ENCODE results near the gene PYCR2. TPM values are rescaled to one million over a fixed set of nuclear protein-coding genes. Genes with fewer than 3 reads are reported as not detected.

Gene PYCR2
- total RNA-seq, 2 experiments from 2014 or later: 136 to 181 TPM

DNA sequence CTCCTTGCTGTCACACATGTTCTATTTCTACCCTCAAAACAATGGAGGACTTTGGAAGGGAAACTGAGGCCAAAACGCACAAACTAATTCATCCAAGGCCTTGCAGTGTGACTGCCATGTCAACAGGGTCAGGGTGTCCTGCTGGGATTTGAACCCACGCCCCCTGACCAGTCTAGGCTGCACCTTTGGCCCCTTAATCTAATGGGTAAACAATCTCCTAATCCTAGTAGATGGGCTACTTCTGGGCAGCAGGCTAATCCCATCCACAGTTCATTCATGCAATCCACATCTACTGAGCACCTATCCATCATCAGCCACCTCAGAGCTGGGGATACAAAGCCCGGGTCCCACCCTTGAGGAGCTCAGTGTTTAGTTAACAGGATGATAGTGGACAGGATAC lies 34.0 kb upstream of the PYCR2 start:
- Histone ChIP-seq H2AFZ (ENCODE audit: low read length) (no peak overlapping the region), H3K9me3 (ENCODE audit: low read length) (no peaks in the 10 kb centered on the region), H3K27ac (ENCODE audit: low read depth, low read length, poor library complexity, severe bottlenecking) (no peak overlapping the region), H3K9me2 (ENCODE audit: insufficient read depth, low read length) (no peaks in the 10 kb centered on the region), H3K36me3 (ENCODE audit: insufficient read depth, low read length) (no peaks in the 10 kb centered on the region), H3K4me3 (ENCODE audit: low read depth, low read length, poor library complexity, severe bottlenecking) (no peak overlapping the region), H4K20me1 (ENCODE audit: insufficient read depth, low read length) (no peaks in the 10 kb centered on the region), H3K4me1 (ENCODE audit: insufficient read depth, low read length, poor library complexity, severe bottlenecking) (peaks cover 11% of the 10 kb centered on the region), H3K4me2 (ENCODE audit: low read length) (no peak overlapping the region), H3K79me2 (ENCODE audit: insufficient read depth, low read depth, low read length) (no peaks in the 10 kb centered on the region)
- no peak for DNase-seq (ENCODE audit: low spot score)
- ChIA-PET CTCF (ENCODE audit: unreplicated experiment) (interaction anchor here (0.6 kb wide), 1 partner anchor 489 kb away, joined by 3 read pairs; no protein-coding TSS in a partner anchor), POLR2A (no interaction called here)
- no TSS peak for BruUV-seq (replicated peaks)
- intact Hi-C loops (cut with micrococcal nuclease; ENCODE audit: unreplicated experiment): no loop called here
- no peak for TF ChIP-seq EZH2phosphoT487 (IDR thresholded peaks at IDR 0.05; ENCODE audit: borderline replicate concordance, low read depth, low read length)
- TF ChIP-seq, protein P1, sequence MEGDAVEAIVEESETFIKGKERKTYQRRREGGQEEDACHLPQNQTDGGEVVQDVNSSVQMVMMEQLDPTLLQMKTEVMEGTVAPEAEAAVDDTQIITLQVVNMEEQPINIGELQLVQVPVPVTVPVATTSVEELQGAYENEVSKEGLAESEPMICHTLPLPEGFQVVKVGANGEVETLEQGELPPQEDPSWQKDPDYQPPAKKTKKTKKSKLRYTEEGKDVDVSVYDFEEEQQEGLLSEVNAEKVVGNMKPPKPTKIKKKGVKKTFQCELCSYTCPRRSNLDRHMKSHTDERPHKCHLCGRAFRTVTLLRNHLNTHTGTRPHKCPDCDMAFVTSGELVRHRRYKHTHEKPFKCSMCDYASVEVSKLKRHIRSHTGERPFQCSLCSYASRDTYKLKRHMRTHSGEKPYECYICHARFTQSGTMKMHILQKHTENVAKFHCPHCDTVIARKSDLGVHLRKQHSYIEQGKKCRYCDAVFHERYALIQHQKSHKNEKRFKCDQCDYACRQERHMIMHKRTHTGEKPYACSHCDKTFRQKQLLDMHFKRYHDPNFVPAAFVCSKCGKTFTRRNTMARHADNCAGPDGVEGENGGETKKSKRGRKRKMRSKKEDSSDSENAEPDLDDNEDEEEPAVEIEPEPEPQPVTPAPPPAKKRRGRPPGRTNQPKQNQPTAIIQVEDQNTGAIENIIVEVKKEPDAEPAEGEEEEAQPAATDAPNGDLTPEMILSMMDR (conservative IDR thresholded peaks at IDR 0.05; ENCODE audit: low read length): no peak

DNA sequence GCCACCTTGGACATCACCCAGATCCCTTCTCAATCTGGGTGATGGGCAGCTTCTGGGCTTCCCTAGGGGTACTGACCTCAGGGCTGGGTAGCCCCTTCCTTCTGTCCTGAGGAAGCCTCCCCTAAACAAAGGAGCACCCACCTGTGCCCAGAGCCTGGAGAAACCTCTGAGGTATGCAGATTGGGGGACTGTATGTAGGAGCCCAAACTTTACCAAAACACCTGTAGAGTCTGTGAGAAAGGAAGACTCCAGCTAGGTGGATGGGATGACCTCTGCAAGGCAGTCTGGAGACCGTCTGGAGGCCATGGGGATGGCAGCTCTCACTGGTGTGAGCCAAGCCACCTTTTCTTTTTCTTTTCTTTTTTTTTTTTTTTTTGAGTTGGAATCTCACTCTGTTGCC lies 30.7 kb upstream of the PYCR2 start:
- H3K4me1 ChIP-seq (ENCODE audit: insufficient read depth, low read length, poor library complexity, severe bottlenecking): peaks cover 23% of the 10 kb centered on the region
- ChIA-PET CTCF (ENCODE audit: unreplicated experiment) (interaction anchor here (0.6 kb wide), 1 partner anchor 75 kb away, joined by 3 read pairs; no protein-coding TSS in a partner anchor), POLR2A (interaction anchor here (0.6 to 2.3 kb wide), 5 partner anchors 10 to 475 kb away, joined by 3 to 13 read pairs (median 3); partner anchors contain the start of gene TMEM63A)
- H4K20me1 ChIP-seq (ENCODE audit: insufficient read depth, low read length): no peaks in the 10 kb centered on the region
- intact Hi-C loops (cut with micrococcal nuclease; ENCODE audit: unreplicated experiment): no loop called here
- no peak for DNase-seq (ENCODE audit: low spot score)
- no peak overlapping the region for H3K4me3 ChIP-seq (ENCODE audit: low read depth, low read length, poor library complexity, severe bottlenecking)
- no peaks in the 10 kb centered on the region for H3K36me3 ChIP-seq (ENCODE audit: insufficient read depth, low read length)
- TF ChIP-seq, protein P1 (conservative IDR thresholded peaks at IDR 0.05; ENCODE audit: low read length): no peak
- no peak for TF ChIP-seq EZH2phosphoT487 (IDR thresholded peaks at IDR 0.05; ENCODE audit: borderline replicate concordance, low read depth, low read length)
- no peak overlapping the region for H2AFZ ChIP-seq (ENCODE audit: low read length)
- H3K9me2 ChIP-seq (ENCODE audit: insufficient read depth, low read length): no peaks in the 10 kb centered on the region
- H3K9me3 ChIP-seq (ENCODE audit: low read length): no peaks in the 10 kb centered on the region
- no peak overlapping the region for H3K27ac ChIP-seq (ENCODE audit: low read depth, low read length, poor library complexity, severe bottlenecking)
- H3K4me2 ChIP-seq (ENCODE audit: low read length): no peak overlapping the region
- no TSS peak for BruUV-seq (replicated peaks)
- H3K79me2 ChIP-seq (ENCODE audit: insufficient read depth, low read depth, low read length): no peaks in the 10 kb centered on the region

DNA sequence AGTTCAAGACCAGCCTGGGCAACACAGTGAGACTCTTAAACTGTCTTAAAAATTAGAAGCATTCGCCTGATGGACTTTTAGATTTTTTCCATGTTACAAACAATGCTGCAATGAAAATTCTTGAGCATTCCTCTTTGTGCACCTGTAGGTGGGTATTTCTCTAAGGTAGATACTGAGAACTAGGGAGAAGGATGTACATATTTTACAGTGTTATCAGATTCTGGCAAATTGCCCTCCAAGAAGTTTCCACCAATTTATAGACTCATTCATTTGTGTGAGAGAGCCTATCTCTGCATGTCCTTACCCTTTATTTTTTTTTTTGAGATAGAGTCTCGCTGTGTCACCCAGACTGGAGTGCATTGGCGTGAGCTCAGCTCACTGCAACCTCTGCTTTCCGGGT lies 29.3 kb upstream of the PYCR2 start:
- BruUV-seq (replicated peaks): no TSS peak
- H2AFZ ChIP-seq (ENCODE audit: low read length): no peak overlapping the region
- H3K9me3 ChIP-seq (ENCODE audit: low read length): no peaks in the 10 kb centered on the region
- TF ChIP-seq, protein P1 (conservative IDR thresholded peaks at IDR 0.05; ENCODE audit: low read length): no peak
- no peak for TF ChIP-seq EZH2phosphoT487 (IDR thresholded peaks at IDR 0.05; ENCODE audit: borderline replicate concordance, low read depth, low read length)
- H4K20me1 ChIP-seq (ENCODE audit: insufficient read depth, low read length): no peaks in the 10 kb centered on the region
- no peak overlapping the region for H3K4me3 ChIP-seq (ENCODE audit: low read depth, low read length, poor library complexity, severe bottlenecking)
- no peak for DNase-seq (ENCODE audit: low spot score)
- no peak overlapping the region for H3K27ac ChIP-seq (ENCODE audit: low read depth, low read length, poor library complexity, severe bottlenecking)
- H3K4me2 ChIP-seq (ENCODE audit: low read length): no peak overlapping the region
- H3K9me2 ChIP-seq (ENCODE audit: insufficient read depth, low read length): no peaks in the 10 kb centered on the region
- ChIA-PET POLR2A (interaction anchor here (1.2 to 2.3 kb wide), 3 partner anchors 9 to 474 kb away, joined by 3 to 13 read pairs (median 9); no protein-coding TSS in a partner anchor), CTCF (ENCODE audit: unreplicated experiment) (no interaction called here)
- H3K4me1 ChIP-seq (ENCODE audit: insufficient read depth, low read length, poor library complexity, severe bottlenecking): peaks cover 34% of the 10 kb centered on the region
- intact Hi-C loops (cut with micrococcal nuclease; ENCODE audit: unreplicated experiment): no loop called here
- H3K79me2 ChIP-seq (ENCODE audit: insufficient read depth, low read depth, low read length): no peaks in the 10 kb centered on the region
- H3K36me3 ChIP-seq (ENCODE audit: insufficient read depth, low read length): no peaks in the 10 kb centered on the region
